ENCODE data around the gene ASB5. TPM values are rescaled to one million over a fixed set of nuclear protein-coding genes. Genes with fewer than 3 reads are reported as not detected.

Gene ASB5
- total and polyA plus RNA-seq, 2 of the 8 experiments (the other 6 are each of a cell fraction or from before 2014, with no cell fraction given): 0.02 TPM; not detected in 1

DNA sequence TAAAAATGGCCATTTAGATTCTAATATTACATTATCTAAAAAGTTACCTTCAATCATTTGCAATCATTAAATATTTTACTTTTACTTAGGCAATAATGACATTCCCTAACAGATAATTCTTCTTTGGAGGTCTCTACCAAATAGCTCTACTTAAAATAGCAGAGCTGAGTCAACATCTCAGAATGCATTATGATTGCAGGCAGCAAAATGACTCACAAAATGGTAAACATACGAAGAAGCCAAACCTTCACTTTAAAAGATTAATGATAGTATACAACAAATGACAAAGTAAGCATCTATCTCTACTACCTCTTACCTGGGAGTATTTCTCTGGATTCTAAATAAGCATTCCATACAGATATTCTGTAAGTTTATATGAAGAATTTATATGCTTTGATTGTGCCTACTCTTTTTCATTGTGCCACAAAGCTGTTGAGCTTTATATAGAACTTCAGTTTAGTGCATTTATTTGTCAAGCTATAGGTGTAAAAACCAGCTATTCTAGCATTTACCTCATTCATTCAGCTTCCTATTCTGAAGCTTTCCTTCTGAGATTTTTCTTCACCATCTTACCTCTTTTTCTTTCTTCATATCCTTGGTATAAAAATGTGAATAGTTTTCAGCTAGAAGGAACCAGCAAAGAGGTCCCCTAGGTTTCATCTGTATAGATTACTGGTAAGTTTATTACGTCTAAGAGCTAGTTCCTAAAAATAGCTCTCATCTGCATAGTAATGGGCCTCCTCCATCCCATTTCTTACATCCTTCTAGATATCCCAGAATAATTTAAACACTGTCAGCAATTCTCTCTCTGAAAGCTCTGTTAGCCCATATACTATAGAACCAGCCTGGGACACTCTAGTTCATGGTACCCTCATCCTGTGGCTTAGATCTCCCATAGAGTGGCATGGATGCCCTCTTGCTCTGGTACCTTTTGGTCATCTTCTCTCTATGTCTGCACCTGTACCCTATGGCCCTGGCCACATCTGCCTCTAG, 33.6 kb upstream of the ASB5 start:
- Histone ChIP-seq H2AK5ac (ENCODE audit: low read depth, low read length) (no peak overlapping the region), H3K4me3 (ENCODE audit: extremely low read depth in 1 of 4, insufficient read depth in 2 of 4, low read depth in 3 of 4, low read length in 4 of 4) (no peak overlapping the region), H3K36me3 (ENCODE audit: control insufficient read depth in 2 of 4, insufficient read depth in 4 of 4, low read length in 3 of 4) (no peaks in the 10 kb centered on the region), H2BK5ac (ENCODE audit: low read depth, low read length) (no peak overlapping the region), H3K9ac (replicated peaks in 1 of 4; ENCODE audit: extremely low read depth in 1 of 4, low read depth in 3 of 4, low read length in 3 of 4) (no peak overlapping the region), H4K20me1 (replicated peaks in 1 of 2; ENCODE audit: control insufficient read depth in 1 of 2, insufficient read depth in 2 of 2, low read length in 2 of 2) (no peaks in the 10 kb centered on the region), H2BK12ac (ENCODE audit: low read depth, low read length) (no peak overlapping the region), H3K4ac (replicated peaks; ENCODE audit: insufficient read length, low read depth, low read length) (no peak overlapping the region), H3K56ac (replicated peaks; ENCODE audit: insufficient read length, low read depth, low read length) (no peak overlapping the region), H3K4me1 (replicated peaks in 1 of 4; ENCODE audit: control insufficient read depth in 3 of 4, insufficient read depth in 4 of 4, low read length in 3 of 4) (no peaks in the 10 kb centered on the region), H2AFZ (ENCODE audit: low read length) (no peak overlapping the region), H3K79me2 (ENCODE audit: control insufficient read depth in 1 of 2, insufficient read depth in 2 of 2, low read length in 2 of 2) (no peaks in the 10 kb centered on the region), H3K27me3 (replicated peaks in 1 of 4; ENCODE audit: control insufficient read depth in 3 of 4, extremely low read depth in 1 of 4, insufficient read depth in 3 of 4, low read length in 3 of 4) (peaks cover 0 to 10% (median 3%) of the 10 kb centered on the region in 4 experiments; a peak in 5 of 7 replicates), H4K91ac (replicated peaks; ENCODE audit: insufficient read length, low read length) (no peak overlapping the region), H3K79me1 (ENCODE audit: low read depth, low read length) (no peaks in the 10 kb centered on the region), H4K5ac (ENCODE audit: insufficient read length, low read depth, low read length) (no peak overlapping the region), H4K8ac (ENCODE audit: extremely low read depth, insufficient read depth, low read length) (no peak overlapping the region), H3K23me2 (ENCODE audit: low read depth, low read length) (no peaks in the 10 kb centered on the region), H3K9me3 (ENCODE audit: insufficient read depth in 2 of 2, low read depth in 1 of 2, low read length in 1 of 2) (no peaks in the 10 kb centered on the region), H3K14ac (ENCODE audit: insufficient read length) (no peak overlapping the region), H3K18ac (ENCODE audit: extremely low read depth, low read length) (no peak overlapping the region; the same call in 1 of the 2 replicates), H2BK20ac (ENCODE audit: low read length) (no peak overlapping the region), H3K27ac (ENCODE audit: low read depth, low read length) (no peak overlapping the region), H2BK15ac (ENCODE audit: low read length) (no peak overlapping the region), H3K4me2 (ENCODE audit: insufficient read depth in 1 of 2, low read depth in 2 of 2, low read length in 2 of 2) (no peak overlapping the region), H2BK120ac (replicated peaks; ENCODE audit: low read depth, low read length) (no peak overlapping the region), H3K23ac (ENCODE audit: insufficient read length) (no peak overlapping the region)
- no peak for FAIRE-seq
- ChIA-PET CTCF (ENCODE audit: partially characterized antibody) (interaction anchor here (1.1 to 2.5 kb wide), 2 partner anchors 38 to 97 kb away, joined by 4 to 7 read pairs; no protein-coding TSS in a partner anchor), POLR2A (ENCODE audit: partially characterized antibody) (interaction anchor here (1.6 kb wide), 1 partner anchor 16 kb away, joined by 3 read pairs; no protein-coding TSS in a partner anchor)
- WGBS, 2 experiments (ENCODE audit: extremely low coverage in 1 of 2, insufficient coverage in 1 of 2, insufficient read length in 1 of 2, insufficient replicate concordance in 2 of 2, low coverage in 1 of 2, low lambda C conversion rate in 2 of 2, missing lambda C conversion rate in 1 of 2): 85% methylated on average over 2 of the region's 2 CpGs; no CpG with 5 or more reads in 1 of the 2 experiments
- TF ChIP-seq BRCA1 (IDR thresholded peaks at IDR 0.05; ENCODE audit: low read depth, low read length) (no peak), RBBP5 (IDR thresholded peaks at IDR 0.05; ENCODE audit: borderline replicate concordance, low read depth, low read length) (no peak), SP1 (IDR thresholded peaks at IDR 0.05; ENCODE audit: low read depth, low read length) (no peak)
- DNase-seq (ENCODE audit: low read depth in 1 of 2, low spot score in 2 of 2): no peak

All from H1 (cell line).